Smooth muscle cell (in vitro differentiated cells): ENCODE results near the gene ABCC12. TPM values are rescaled to one million over a fixed set of nuclear protein-coding genes. Genes with fewer than 3 reads are reported as not detected.

ENCODE experiments used
- DNase-seq: peaks from one replicate; lab custom pipeline; 2025; ENCODE audit not compliant: unreplicated experiment; lab: John Stamatoyannopoulos, UW
- H2AFZ ChIP-seq: fragments of 200-600 bp; sonication (generic); 2 replicates; pipeline ENCODE4 v1.6.0; 2016; ENCODE audit warnings: antibody characterized with exemption, low read depth, mild to moderate bottlenecking
- H3F3A ChIP-seq: fragments of 200-600 bp; sonication (generic); 2 replicates; pipeline ENCODE4 v1.6.0; 2017; ENCODE audit warnings: antibody characterized with exemption, low read depth
- H3K27ac ChIP-seq: fragments of 200-600 bp; sonication (generic); 2 replicates; pipeline ENCODE4 v1.5.1; 2016; ENCODE audit warnings: low read depth, mild to moderate bottlenecking
- H3K27me3 ChIP-seq: fragments of 200-600 bp; sonication (generic); 2 replicates; pipeline ENCODE4 v1.6.1; 2016; ENCODE audit warnings: low read depth, mild to moderate bottlenecking
- H3K36me3 ChIP-seq: fragments of 200-600 bp; sonication (generic); 2 replicates; pipeline ENCODE4 v1.5.1; 2016; ENCODE audit warnings: low read depth
- H3K4me1 ChIP-seq: fragments of 200-600 bp; sonication (generic); 2 replicates; pipeline ENCODE4 v1.5.1; 2016; ENCODE audit warnings: low read depth
- H3K4me2 ChIP-seq: fragments of 200-600 bp; sonication (generic); 2 replicates; pipeline ENCODE4 v1.6.0; 2016; ENCODE audit warnings: mild to moderate bottlenecking
- H3K4me3 ChIP-seq: fragments of 200-600 bp; sonication (generic); 2 replicates; pipeline ENCODE4 v1.5.1; 2016; ENCODE audit warnings: mild to moderate bottlenecking
- H3K79me2 ChIP-seq: fragments of 200-600 bp; sonication (generic); 2 replicates; pipeline ENCODE4 v1.6.0; 2016; ENCODE audit warnings: low read depth, mild to moderate bottlenecking
- H3K9ac ChIP-seq: fragments of 200-600 bp; sonication (generic); 2 replicates; pipeline ENCODE4 v1.6.0; 2016; ENCODE audit warnings: low read depth
- H3K9me3 ChIP-seq: fragments of 200-600 bp; sonication (generic); replicated peaks from 2 replicates; pipeline ENCODE4 v1.5.1; 2016; ENCODE audit warnings: low read depth
- H4K20me1 ChIP-seq: fragments of 200-600 bp; sonication (generic); 2 replicates; pipeline ENCODE4 v1.6.0; 2016; ENCODE audit warnings: low read depth
- WGBS: methylation state at CpG from one replicate; pipeline ENCODE4 v1.1.7; 2016; ENCODE audit warnings: low lambda C conversion rate; 5-methylcytosine and 5-hydroxymethylcytosine counted together
- polyA plus RNA-seq: library from polyadenylated mRNA; unstranded; fragments of >200 nt; fragmentation: Nextera tagmentation; extraction: Ambion mirVana; gene quantifications from 2 replicates; pipeline ENCODE4 v1.2.1, GENCODE V29; 2016
- total RNA-seq: library from RNA; depleted of rRNA; stranded (reverse); fragments of >200 nt; gene quantifications from 2 replicates; pipeline ENCODE4 v1.2.3, GENCODE V29; 2014
- TF ChIP-seq, protein P1 (sequence below): fragments of 200-600 bp; sonication (generic); IDR thresholded peaks from 2 replicates; pipeline ENCODE4 v1.5.1; 2017; ENCODE audit warnings: borderline replicate concordance, mild to moderate bottlenecking, antibody characterized with exemption; ENCODE audit not compliant: insufficient read depth, poor library complexity, severe bottlenecking

The ABCC12 gene
- total and polyA plus RNA-seq, 2 experiments from 2014 or later: not detected

DNA sequence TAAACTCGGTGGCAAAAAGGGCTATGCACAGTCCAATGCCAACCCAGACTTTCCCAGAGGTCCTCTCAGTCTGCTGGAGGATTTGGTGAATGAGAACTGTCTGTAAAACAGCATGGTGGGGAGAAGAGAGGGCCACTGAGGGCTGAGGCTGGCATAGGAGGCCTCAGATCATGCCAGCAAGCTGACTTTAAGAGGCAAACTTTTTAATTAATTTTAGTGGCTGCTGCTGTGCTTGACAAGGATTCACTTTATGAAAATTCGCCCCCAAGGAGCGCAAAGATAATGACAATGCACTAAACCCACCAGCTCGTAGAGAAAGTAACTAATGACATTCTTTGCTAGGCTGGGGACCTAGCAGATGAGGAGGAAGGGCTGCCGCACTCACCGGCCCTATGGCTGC is 15.0 kb downstream of the ABCC12 start:
- no peaks in the 10 kb centered on the region for H3K27me3 ChIP-seq
- 95% methylated on average over 6 of the region's 6 CpGs for WGBS
- no peaks in the 10 kb centered on the region for H3F3A ChIP-seq
- no peak overlapping the region for H3K4me3 ChIP-seq
- H3K4me2 ChIP-seq: no peak overlapping the region
- no peaks in the 10 kb centered on the region for H3K4me1 ChIP-seq
- DNase-seq: no peak
- TF ChIP-seq, protein P1, sequence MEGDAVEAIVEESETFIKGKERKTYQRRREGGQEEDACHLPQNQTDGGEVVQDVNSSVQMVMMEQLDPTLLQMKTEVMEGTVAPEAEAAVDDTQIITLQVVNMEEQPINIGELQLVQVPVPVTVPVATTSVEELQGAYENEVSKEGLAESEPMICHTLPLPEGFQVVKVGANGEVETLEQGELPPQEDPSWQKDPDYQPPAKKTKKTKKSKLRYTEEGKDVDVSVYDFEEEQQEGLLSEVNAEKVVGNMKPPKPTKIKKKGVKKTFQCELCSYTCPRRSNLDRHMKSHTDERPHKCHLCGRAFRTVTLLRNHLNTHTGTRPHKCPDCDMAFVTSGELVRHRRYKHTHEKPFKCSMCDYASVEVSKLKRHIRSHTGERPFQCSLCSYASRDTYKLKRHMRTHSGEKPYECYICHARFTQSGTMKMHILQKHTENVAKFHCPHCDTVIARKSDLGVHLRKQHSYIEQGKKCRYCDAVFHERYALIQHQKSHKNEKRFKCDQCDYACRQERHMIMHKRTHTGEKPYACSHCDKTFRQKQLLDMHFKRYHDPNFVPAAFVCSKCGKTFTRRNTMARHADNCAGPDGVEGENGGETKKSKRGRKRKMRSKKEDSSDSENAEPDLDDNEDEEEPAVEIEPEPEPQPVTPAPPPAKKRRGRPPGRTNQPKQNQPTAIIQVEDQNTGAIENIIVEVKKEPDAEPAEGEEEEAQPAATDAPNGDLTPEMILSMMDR: no peak
- H3K36me3 ChIP-seq: no peaks in the 10 kb centered on the region
- no peak overlapping the region for H3K9ac ChIP-seq
- no peaks in the 10 kb centered on the region for H3K9me3 ChIP-seq
- no peak overlapping the region for H2AFZ ChIP-seq
- H3K79me2 ChIP-seq: no peaks in the 10 kb centered on the region
- no peak overlapping the region for H3K27ac ChIP-seq
- H4K20me1 ChIP-seq: no peaks in the 10 kb centered on the region

DNA sequence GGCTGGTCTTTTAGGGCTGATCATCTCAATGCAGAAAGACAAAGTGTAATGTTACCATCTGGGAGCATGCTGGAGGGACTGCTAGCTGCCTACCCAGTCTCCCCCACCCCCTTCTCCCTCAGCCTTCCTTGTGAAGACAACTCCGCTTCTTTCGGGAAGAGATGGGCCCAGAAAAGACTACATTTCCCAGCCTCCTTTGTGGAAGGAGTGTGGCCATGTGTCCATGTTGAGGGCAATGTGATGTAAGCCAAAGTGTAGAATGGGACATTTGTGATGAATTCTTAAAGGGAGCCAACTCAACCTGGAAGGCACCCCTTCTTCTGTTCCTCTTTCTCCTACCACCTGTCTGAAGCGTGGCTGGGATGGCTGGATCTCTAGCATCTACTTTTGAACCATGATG is 16.3 kb downstream of the ABCC12 start:
- TF ChIP-seq, protein P1: no peak
- H3K27me3 ChIP-seq: no peaks in the 10 kb centered on the region
- 96% methylated on average over 3 of the region's 3 CpGs for WGBS
- no peaks in the 10 kb centered on the region for H3K79me2 ChIP-seq
- no peaks in the 10 kb centered on the region for H4K20me1 ChIP-seq
- DNase-seq: no peak
- H3F3A ChIP-seq: no peaks in the 10 kb centered on the region
- H3K4me2 ChIP-seq: no peak overlapping the region
- no peaks in the 10 kb centered on the region for H3K36me3 ChIP-seq
- H3K9me3 ChIP-seq: no peaks in the 10 kb centered on the region
- no peak overlapping the region for H3K4me3 ChIP-seq
- no peaks in the 10 kb centered on the region for H3K4me1 ChIP-seq
- H3K9ac ChIP-seq: no peak overlapping the region
- no peak overlapping the region for H2AFZ ChIP-seq
- no peak overlapping the region for H3K27ac ChIP-seq

DNA sequence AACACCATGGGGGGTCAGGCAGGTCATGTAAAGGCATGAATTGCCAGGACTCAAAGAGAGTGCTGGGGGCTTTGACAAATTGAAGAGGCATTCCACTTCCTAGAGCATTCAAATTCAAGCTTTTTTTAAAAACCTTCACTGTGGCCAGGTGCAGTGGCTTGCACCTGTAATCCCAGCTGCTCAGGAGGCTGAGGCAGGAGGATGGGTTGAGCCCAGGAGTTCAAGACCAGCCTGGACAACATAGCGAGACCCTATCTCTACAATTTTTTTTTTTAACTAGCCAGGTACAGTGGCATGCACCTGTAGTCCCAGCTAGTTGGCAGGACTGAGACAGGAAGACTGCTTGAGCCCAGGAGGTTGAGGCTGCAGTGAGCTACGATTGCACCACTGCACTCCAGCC is 17.2 kb downstream of the ABCC12 start:
- H3K9ac ChIP-seq: no peak overlapping the region
- no peaks in the 10 kb centered on the region for H3K27me3 ChIP-seq
- no peaks in the 10 kb centered on the region for H3K79me2 ChIP-seq
- H3K4me3 ChIP-seq: no peak overlapping the region
- no peaks in the 10 kb centered on the region for H3K4me1 ChIP-seq
- TF ChIP-seq, protein P1: no peak
- H3K9me3 ChIP-seq: no peaks in the 10 kb centered on the region
- H3K27ac ChIP-seq: no peak overlapping the region
- H3F3A ChIP-seq: no peaks in the 10 kb centered on the region
- no peak overlapping the region for H3K4me2 ChIP-seq
- H4K20me1 ChIP-seq: no peaks in the 10 kb centered on the region
- 97% methylated on average over 2 of the region's 2 CpGs for WGBS
- H2AFZ ChIP-seq: no peak overlapping the region
- no peak for DNase-seq
- H3K36me3 ChIP-seq: no peaks in the 10 kb centered on the region

DNA sequence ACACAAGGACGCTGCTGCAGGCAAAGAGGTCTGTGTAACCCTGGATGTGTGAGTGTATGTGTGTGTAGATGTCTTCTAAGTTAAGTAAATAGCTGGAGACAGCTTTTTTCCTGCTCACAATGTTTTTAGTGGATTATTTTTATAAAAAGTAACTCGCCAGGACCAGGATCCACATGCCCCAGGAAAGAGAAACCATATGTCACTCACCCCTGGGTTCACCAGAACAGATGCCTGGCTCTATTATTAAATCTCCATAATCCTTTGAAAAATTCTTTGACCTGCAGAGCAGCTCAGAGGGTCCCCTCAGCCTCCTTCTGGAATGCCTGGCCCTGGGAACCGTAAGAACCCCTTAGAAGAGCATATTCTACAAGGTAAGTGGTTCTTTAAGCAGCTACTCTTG is 18.0 kb downstream of the ABCC12 start:
- Histone ChIP-seq H3K27me3 (no peaks in the 10 kb centered on the region), H3K4me2 (no peak overlapping the region), H3K9me3 (no peaks in the 10 kb centered on the region), H3K9ac (no peak overlapping the region), H3K79me2 (no peaks in the 10 kb centered on the region), H3K36me3 (no peaks in the 10 kb centered on the region), H4K20me1 (no peaks in the 10 kb centered on the region), H3F3A (no peaks in the 10 kb centered on the region), H3K4me3 (no peak overlapping the region), H3K27ac (no peak overlapping the region), H3K4me1 (no peaks in the 10 kb centered on the region), H2AFZ (no peak overlapping the region)
- DNase-seq: no peak
- WGBS: 92% methylated on average over 3 of the region's 3 CpGs
- TF ChIP-seq, protein P1: no peak
